GM10266 (cell line): Measurements from ENCODE around the gene SPRR1B.
"Not testable (repeated sequence)": the region's sequence is repeated elsewhere in the genome, so short reads cannot be mapped to it uniquely, and the experiment has no call there.

Experiments used
- DNase-seq: peaks from one replicate; pipeline ENCODE4 v3.0.0; 2012; ENCODE audit errors: extremely low spot score
- TF ChIP-seq, protein P1 (sequence below): IDR thresholded peaks from 2 replicates; pipeline ENCODE4 v1.5.1; 2012; ENCODE audit warnings: mild to moderate bottlenecking, low read depth; ENCODE audit not compliant: control insufficient read depth, insufficient read depth; ENCODE audit errors: missing control alignments

SPRR1B gene

DNA sequence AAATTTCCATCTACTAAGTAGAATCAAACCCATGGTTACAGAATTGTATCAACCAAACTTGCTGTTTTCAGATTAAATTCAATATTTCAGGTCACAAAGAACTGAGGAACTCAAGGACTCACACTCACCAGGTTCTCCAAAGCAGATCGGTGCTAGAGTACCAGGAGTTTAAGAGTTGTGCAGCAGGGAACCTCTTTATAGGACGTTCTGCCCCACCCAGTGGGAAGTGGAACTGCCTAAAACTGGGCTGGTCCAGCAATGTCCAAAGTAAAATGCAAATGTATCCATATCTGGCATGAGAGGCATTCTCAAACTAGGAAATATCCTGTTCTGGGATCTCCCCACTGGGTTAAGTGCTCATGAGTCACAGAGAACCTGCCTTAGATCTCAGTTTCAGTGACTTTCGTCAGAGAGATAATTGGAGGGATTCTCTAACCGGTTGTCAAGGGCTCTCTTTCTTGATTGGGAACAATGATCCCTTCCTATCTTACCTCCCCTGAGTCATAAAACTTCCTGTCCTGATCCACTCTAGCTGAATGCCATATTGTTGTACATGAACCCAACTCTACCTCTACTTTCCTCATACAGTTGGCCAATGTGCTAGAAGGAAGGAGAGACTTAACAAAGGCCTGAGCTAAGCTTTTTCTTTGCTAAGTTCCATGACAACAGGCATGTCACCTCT lies 10.1 kb downstream of the SPRR1B start, which contains the start of gene SPRR2D:
Gene SPRR2D (minus strand): TSS at position 171 of the 682 bp plus-strand sequence. CDS start 774 bp downstream, outside the sequence.
- TF ChIP-seq, protein P1, sequence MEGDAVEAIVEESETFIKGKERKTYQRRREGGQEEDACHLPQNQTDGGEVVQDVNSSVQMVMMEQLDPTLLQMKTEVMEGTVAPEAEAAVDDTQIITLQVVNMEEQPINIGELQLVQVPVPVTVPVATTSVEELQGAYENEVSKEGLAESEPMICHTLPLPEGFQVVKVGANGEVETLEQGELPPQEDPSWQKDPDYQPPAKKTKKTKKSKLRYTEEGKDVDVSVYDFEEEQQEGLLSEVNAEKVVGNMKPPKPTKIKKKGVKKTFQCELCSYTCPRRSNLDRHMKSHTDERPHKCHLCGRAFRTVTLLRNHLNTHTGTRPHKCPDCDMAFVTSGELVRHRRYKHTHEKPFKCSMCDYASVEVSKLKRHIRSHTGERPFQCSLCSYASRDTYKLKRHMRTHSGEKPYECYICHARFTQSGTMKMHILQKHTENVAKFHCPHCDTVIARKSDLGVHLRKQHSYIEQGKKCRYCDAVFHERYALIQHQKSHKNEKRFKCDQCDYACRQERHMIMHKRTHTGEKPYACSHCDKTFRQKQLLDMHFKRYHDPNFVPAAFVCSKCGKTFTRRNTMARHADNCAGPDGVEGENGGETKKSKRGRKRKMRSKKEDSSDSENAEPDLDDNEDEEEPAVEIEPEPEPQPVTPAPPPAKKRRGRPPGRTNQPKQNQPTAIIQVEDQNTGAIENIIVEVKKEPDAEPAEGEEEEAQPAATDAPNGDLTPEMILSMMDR = no peak
- DNase-seq = no peak

DNA sequence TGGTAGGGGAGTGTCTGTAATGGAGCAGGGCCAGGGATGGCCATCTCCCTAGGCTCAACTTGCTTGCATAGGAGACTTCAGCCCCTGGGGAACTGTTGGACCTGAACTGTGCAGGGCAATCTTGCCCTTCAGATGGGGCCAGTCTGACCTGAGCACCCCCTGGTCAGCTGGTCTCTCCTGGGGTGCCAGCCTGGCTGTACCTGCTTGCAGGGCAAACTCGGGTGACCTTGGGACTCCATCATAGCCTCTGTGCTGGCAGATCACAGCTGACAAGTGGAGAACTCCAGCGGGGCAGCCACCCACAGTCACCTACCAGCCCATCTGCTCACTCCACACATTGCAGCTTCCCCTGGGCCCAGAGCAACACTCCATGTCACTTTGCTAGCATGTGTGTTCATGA lies 18.2 kb downstream of the SPRR1B start:
- no peak for DNase-seq
- TF ChIP-seq, protein P1 = no peak

DNA sequence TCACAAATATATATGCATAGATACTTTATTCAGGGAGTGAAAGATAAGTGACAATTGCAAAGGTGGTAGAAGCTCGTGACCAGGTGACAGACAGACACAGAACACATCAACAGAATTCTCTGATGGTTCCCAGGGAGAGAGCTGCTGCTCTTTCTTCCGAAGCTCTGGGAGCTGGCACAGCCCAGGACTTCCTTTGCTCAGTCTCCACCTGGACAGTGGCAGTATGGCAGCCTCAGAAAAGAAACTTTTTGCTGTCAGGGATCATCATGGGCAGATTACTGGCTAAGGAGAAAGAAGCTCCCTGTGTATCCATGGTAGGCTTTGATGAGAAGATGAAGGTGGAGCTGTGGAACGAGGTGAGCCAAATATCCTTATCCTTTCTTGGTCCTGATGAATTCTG lies 25.1 kb downstream of the SPRR1B start:
- not testable (repeated sequence) for DNase-seq

DNA sequence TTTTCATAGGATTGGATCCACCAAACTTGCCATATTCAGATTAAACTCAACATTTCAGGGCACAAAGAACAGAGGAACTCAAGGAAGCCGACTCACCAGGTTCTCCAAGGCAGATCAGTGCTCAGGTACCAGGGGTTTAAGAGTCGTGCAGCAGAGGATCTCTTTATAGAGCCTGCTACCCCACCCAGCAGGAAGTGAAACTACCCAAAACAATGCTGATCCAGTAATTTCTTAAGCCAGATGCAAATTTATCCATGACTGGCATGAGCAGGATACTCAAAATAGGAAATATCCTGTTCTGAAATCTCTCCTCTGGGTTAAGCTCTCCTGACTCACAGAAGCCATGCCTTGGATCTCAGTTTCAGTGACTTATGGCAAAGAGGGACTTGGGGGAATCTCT lies 26.4 kb downstream of the SPRR1B start, which contains the start of gene SPRR2A:
Gene SPRR2A (minus strand): TSS at position 138 of the 400 bp plus-strand sequence. CDS start 777 bp downstream, outside the sequence.
- no peak for DNase-seq
- TF ChIP-seq, protein P1 = no peak

DNA sequence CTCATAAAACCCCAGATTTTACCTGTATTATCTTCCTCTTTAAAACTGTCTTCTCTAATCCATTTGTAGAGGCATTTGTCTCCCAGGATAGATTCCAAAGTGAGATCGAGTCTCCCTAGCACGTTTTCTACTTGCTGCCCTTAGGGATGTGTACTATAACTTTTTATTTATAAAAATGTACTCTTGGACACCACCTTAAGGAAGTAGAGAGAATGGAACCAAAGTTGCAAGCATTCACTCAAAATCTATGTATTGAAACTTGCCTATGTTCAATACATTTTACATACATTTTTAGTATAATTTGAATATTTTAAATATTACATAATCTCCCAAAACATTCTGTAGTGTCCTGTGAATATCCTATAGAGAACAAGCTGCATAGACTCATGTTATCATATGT lies 27.2 kb downstream of the SPRR1B start:
- TF ChIP-seq, protein P1 = no peak
- DNase-seq = no peak

DNA sequence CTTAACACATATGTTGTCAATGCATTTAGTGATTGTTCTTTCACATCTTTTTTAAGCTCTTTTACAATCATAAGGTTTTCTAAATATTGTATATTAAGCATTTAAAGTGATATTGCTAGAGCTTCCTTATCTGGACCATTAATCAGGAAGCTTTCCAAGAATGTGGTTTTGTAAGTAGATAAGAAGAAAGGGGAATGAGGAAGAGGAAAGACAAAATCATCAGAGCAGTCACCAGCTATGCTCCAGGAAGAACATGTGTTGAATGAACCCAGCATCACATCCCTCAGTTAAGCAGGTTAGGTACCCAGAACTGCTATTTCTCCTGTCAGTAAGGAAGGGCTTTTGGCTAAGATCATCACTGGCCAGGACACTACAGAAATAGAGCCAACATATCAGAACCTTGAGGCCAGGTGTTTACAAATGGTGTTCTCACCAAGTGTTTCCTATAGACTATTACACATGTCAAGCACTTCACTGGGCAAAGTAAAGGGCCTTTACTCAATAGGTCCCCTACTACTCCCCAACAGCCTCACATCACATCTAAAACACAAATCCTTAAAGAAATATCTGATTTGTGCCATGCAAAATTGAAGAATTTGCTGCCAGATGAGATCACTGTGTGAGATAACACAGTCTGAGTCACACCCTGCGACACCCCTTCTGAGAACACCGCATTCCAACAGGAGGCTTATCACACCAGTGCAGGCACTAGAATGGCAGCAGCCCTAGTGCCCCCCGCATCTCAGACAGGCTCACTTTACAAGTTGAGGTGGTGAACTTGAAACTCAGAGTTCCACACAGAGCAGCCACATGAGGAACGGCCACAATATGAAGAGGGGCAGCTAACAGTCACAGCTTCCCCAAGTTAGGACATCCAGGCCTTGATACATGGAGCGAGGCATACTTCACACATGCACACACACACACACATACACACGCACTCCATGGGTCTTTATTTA lies 28.1 kb downstream of the SPRR1B start:
- TF ChIP-seq, protein P1 = no peak

DNA sequence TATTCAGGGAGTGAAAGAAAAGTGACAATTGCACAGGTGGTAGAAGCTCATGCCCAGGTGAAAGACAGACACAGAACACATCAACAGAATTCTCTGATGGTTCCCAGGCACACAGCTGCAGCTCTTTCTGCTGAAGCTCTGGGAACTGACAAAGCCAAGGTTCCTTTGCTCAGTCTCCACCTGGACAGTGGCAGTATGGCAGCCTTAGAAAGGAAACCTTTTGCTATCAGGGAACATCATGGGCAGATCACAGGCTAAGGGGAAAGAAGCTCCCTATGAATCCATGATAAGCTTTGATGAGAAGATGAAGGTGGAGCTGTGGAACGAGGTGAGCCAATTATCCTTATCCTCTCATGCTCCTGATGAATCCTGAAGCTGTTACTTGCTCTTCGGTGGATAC lies 39.2 kb downstream of the SPRR1B start:
- DNase-seq = no peak
- TF ChIP-seq, protein P1 = no peak

More for the DNA sequence above, 28.1 kb downstream of the SPRR1B start:
- no peak for DNase-seq
